Upper lobe of left lung (tissue), 6 donors: Measurements from ENCODE around the gene NEO1. TPM values are rescaled to one million over a fixed set of nuclear protein-coding genes. Genes with fewer than 3 reads are reported as not detected.

Experiments used
- ATAC-seq, 2 donors: fragments of 200-7000 bp; cut with Tn5 transposase; one replicate each; pipeline ENCODE4 v1.9.1; 2022; ENCODE audit warnings: mild to moderate bottlenecking in 2 of 2, moderate library complexity in 2 of 2; ENCODE audit not compliant: low FRiP score in 2 of 2
- DNase-seq, 2 donors: peaks; one replicate each; pipeline ENCODE4 v3.0.0-alpha.2; 2019 to 2020
- H3K27ac ChIP-seq, 4 donors: fragments of 200-600 bp; sonication (generic); one replicate each; pipeline ENCODE4 v1.5.1; 2016 to 2019
- H3K27me3 ChIP-seq, 4 donors: fragments of 200-600 bp; sonication (generic); one replicate each; pipeline ENCODE4 v1.5.1; 2017 to 2019
- H3K36me3 ChIP-seq, 4 donors: fragments of 200-600 bp; sonication (generic); one replicate each; pipeline ENCODE4 v1.5.1; 2016 to 2019
- H3K4me1 ChIP-seq, 4 donors: fragments of 200-600 bp; sonication (generic); one replicate each; pipeline ENCODE4 v1.5.1; 2018 to 2019
- H3K4me3 ChIP-seq, 4 donors: fragments of 200-600 bp; sonication (generic); one replicate each; pipeline ENCODE4 v1.5.1; 2017 to 2019; ENCODE audit warnings: mild to moderate bottlenecking in 2 of 4, moderate library complexity in 1 of 4
- H3K9me3 ChIP-seq, 4 donors: fragments of 200-600 bp; sonication (generic); one replicate each; pipeline ENCODE4 v1.5.1; 2018 to 2019
- EP300 ChIP-seq, 4 donors: sonication (generic); formaldehyde crosslinking; IDR thresholded peaks; one replicate each; pipeline ENCODE4 v1.5.1; 2017; ENCODE audit warnings: antibody characterized with exemption in 4 of 4, control low read depth in 2 of 4
- POLR2A ChIP-seq, 4 donors: fragments of 450-650 bp; IDR thresholded peaks; one replicate each; pipeline ENCODE4 v1.5.1; 2016 to 2017; ENCODE audit warnings: antibody characterized with exemption in 4 of 4, mild to moderate bottlenecking in 2 of 4
- POLR2AphosphoS5 ChIP-seq, 2 donors: sonication (generic); formaldehyde crosslinking; IDR thresholded peaks; one replicate each; pipeline ENCODE4 v1.5.1; 2017; ENCODE audit warnings: antibody characterized with exemption in 2 of 2
- WGBS, 2 donors: methylation state at CpG; one replicate each; pipeline ENCODE4 v1.1.5; 2017 to 2018; 5-methylcytosine and 5-hydroxymethylcytosine counted together
- total RNA-seq, 6 donors: library from RNA; depleted of rRNA in 4 of 6; stranded (reverse); fragments of >200 nt in 4 of 6; gene quantifications; one replicate each; pipeline versions ENCODE4 v1.1.0 to v1.2.1, GENCODE V29; 2016 to 2021
- TF ChIP-seq, protein P1 (sequence below), 6 experiments: fragments of 450-650 bp in 4 of 6; fragments of 200-600 bp in 2 of 6; sonication (generic) in 2 of 6; IDR thresholded peaks; one replicate each; pipeline ENCODE4 v1.5.1; 2016 to 2019; ENCODE audit warnings: antibody characterized with exemption in 6 of 6
- donor health status: DM: no; HTN: no; CAD: no; lungs with moderate emphysema.
- donor health status: DM: no; HTN: yes; CAD: no; lungs with severe emphysema.

Gene NEO1
- total RNA-seq, 6 donors from 2014 or later: 14.7 to 37.5 (median 28.2) TPM

- H3K4me3 ChIP-seq: no peak overlapping the region
- H3K27ac ChIP-seq: no peak overlapping the region
- DNase-seq (no peak), ATAC-seq (no peak)
- H3K9me3 ChIP-seq: no peaks in the 10 kb centered on the region
- peaks cover 0 to 1% (median under 1%) of the 10 kb centered on the region in 4 donors for H3K4me1 ChIP-seq
- no peaks in the 10 kb centered on the region for H3K27me3 ChIP-seq
- 90 to 93% methylated on average over 5 of the region's 5 CpGs for WGBS, 2 donors
- no peaks in the 10 kb centered on the region for H3K36me3 ChIP-seq
- TF ChIP-seq EP300 (IDR thresholded peaks at IDR 0.05): no peak
These were observed 181.4 kb downstream of the NEO1 start for GRCh38 chr15:73233623-73234022.

DNA sequence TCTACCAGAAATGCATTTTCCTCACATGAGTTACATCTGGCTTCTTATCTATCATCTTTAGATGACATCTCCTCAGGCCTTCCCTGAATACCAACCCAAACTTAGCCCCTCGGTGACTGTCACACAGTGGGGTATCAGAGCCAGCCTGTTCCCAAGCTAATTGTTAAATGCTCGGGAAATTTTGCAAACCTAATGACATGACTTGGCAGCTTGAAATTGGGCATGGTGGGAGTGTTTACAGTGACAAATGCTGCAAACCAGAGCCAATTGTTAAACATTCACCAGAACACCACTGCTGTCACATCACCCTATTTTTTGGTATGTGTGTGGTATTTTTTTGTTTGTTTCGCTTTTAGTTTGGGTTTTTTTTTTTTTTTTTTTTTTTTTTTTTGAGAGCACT lies 185.6 kb downstream of the NEO1 start:
- Histone ChIP-seq H3K4me1 (peaks cover 0 to 10% (median 4%) of the 10 kb centered on the region in 4 donors), H3K4me3 (no peak overlapping the region)
- WGBS, 2 donors: 42 to 43% methylated on average over 3 of the region's 3 CpGs

DNA sequence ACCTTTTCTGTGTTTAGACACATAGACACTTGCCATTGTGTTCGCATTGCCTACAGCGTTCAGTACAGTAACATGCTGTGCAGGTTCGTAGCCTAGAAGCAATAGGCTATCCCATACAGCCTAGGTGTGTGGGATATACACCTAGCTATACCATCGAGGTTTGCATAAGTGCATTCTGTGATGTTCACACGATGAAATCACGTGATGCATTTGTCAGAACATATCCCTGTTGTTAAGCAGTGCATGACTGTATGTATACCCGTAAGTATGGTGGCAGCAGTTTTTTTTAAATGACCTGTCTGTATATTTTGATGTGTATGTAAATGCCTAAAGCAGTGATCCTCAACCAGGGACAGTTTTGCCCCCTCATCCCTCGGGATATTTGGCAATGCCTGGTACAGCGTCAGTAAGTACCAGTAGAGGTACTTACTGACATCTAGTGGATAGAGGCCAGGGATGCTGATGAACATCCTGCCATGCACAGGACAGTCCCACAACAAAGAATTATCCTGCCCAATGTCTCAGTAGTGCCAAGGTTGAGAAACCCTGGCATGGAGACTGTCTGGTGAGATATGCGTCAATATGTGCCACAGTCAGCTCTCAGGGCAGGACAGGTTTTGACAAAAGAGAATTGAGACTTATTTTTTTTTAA lies 187.4 kb downstream of the NEO1 start:
- 82 to 88% methylated on average over 10 of the region's 10 CpGs for WGBS, 2 donors
- H3K4me3 ChIP-seq: no peak overlapping the region
- H3K4me1 ChIP-seq: peaks cover 0 to 10% (median 4%) of the 10 kb centered on the region in 4 donors
- ATAC-seq: no peak
- TF ChIP-seq, protein P1, sequence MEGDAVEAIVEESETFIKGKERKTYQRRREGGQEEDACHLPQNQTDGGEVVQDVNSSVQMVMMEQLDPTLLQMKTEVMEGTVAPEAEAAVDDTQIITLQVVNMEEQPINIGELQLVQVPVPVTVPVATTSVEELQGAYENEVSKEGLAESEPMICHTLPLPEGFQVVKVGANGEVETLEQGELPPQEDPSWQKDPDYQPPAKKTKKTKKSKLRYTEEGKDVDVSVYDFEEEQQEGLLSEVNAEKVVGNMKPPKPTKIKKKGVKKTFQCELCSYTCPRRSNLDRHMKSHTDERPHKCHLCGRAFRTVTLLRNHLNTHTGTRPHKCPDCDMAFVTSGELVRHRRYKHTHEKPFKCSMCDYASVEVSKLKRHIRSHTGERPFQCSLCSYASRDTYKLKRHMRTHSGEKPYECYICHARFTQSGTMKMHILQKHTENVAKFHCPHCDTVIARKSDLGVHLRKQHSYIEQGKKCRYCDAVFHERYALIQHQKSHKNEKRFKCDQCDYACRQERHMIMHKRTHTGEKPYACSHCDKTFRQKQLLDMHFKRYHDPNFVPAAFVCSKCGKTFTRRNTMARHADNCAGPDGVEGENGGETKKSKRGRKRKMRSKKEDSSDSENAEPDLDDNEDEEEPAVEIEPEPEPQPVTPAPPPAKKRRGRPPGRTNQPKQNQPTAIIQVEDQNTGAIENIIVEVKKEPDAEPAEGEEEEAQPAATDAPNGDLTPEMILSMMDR (IDR thresholded peaks at IDR 0.05): peak in 1 of 6 experiments; percentile 11
- no peak for TF ChIP-seq POLR2A (IDR thresholded peaks at IDR 0.05)
- no peak for TF ChIP-seq POLR2AphosphoS5 (IDR thresholded peaks at IDR 0.05)
- no peak for TF ChIP-seq EP300 (IDR thresholded peaks at IDR 0.05)
- H3K9me3 ChIP-seq: no peaks in the 10 kb centered on the region
- H3K27ac ChIP-seq: no peak overlapping the region
- H3K36me3 ChIP-seq: peaks cover 0 to 6% (median 0%) of the 10 kb centered on the region in 4 donors
- H3K27me3 ChIP-seq: no peaks in the 10 kb centered on the region
- no peak for DNase-seq

More for the DNA sequence above, 185.6 kb downstream of the NEO1 start:
- ATAC-seq (no peak), DNase-seq (no peak)
- H3K27ac ChIP-seq: no peak overlapping the region
- no peaks in the 10 kb centered on the region for H3K27me3 ChIP-seq
- no peaks in the 10 kb centered on the region for H3K9me3 ChIP-seq
- TF ChIP-seq, protein P1 (IDR thresholded peaks at IDR 0.05): no peak
- TF ChIP-seq POLR2A (IDR thresholded peaks at IDR 0.05) (no peak), POLR2AphosphoS5 (IDR thresholded peaks at IDR 0.05) (no peak), EP300 (IDR thresholded peaks at IDR 0.05) (no peak)
- no peaks in the 10 kb centered on the region for H3K36me3 ChIP-seq

DNA sequence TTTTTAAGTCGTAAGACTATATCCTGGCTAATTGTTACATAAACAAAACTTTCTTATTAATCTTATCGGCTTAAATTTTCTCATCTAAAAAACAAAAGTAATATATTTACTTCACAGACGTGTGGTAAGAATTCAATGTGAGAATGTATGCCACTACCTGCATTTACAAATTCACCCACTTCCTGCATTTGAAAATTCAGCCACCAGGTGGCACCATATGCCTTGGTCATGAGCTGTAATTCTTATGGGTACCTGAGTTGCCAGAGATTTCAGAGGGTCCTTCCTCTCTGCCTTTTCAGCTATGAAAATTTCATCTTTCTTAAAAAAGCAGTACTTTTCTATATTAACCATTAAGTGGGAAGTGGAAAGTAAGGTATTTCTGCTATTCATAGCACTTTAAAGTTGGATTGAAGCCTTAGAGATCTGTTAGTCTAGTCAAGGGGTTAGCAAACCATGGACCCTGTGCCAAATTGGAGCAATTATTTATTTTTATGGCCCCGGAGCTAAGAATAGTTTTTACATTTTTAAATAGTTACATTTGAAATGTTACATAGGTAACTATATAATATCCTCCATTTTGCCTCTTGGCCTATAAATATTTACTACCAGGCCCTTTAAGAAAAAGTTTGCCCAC lies 188.7 kb downstream of the NEO1 start:
- ATAC-seq (peak in 1 of 2 donors; percentile 60), DNase-seq (peak in 1 of 2 donors; percentile 40)
- H3K9me3 ChIP-seq: no peaks in the 10 kb centered on the region
- H3K36me3 ChIP-seq: peaks cover 0 to 10% (median 0%) of the 10 kb centered on the region in 4 donors
- no peaks in the 10 kb centered on the region for H3K27me3 ChIP-seq
- WGBS, 2 donors: 32 to 41% methylated on average over 4 of the region's 4 CpGs
- TF ChIP-seq, protein P1 (IDR thresholded peaks at IDR 0.05): peak; percentile 68 to 91 (median 78)
- no peak for TF ChIP-seq POLR2A (IDR thresholded peaks at IDR 0.05)
- no peak overlapping the region for H3K4me3 ChIP-seq
- peaks cover 0 to 10% (median 4%) of the 10 kb centered on the region in 4 donors for H3K4me1 ChIP-seq
- H3K27ac ChIP-seq: no peak overlapping the region

DNA sequence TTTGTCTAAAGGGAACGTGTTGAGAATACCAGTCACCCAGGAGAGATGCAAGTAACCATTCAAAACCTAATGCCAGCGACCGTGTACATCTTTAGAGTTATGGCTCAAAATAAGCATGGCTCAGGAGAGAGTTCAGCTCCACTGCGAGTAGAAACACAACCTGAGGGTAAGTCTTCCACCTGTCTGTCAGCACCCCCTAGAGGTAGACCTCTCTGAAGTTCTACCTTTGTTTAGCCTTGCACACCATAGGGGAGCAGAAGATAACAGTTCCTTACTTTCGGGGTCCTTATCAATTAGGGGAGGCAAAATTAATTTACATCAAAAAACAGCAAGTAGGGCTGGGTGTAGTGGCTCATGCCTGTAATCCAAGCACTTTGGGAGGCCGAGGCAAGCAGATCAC lies 192.1 kb downstream of the NEO1 start:
- Histone ChIP-seq H3K27me3 (no peaks in the 10 kb centered on the region), H3K4me1 (peaks cover 0 to 4% (median 0%) of the 10 kb centered on the region in 4 donors), H3K36me3 (peaks cover 0 to 14% (median 0%) of the 10 kb centered on the region in 4 donors), H3K27ac (no peak overlapping the region), H3K9me3 (no peaks in the 10 kb centered on the region), H3K4me3 (no peak overlapping the region)
- ATAC-seq (no peak), DNase-seq (no peak)
- WGBS, 2 donors: 79 to 80% methylated on average over 6 of the region's 6 CpGs
- TF ChIP-seq POLR2A (IDR thresholded peaks at IDR 0.05): no peak
- TF ChIP-seq POLR2AphosphoS5 (IDR thresholded peaks at IDR 0.05): no peak
- TF ChIP-seq EP300 (IDR thresholded peaks at IDR 0.05): no peak
- TF ChIP-seq, protein P1 (IDR thresholded peaks at IDR 0.05): no peak
